Measurements from ENCODE around the gene S100A14. TPM values are rescaled to one million over a fixed set of nuclear protein-coding genes. Genes with fewer than 3 reads are reported as not detected.
A peak's percentile ranks its signal among the peaks of the same experiment; 100 is the strongest.

S100A14 gene
- total and polyA plus RNA-seq, 9 of the 15 experiments (the other 6 are each of a cell fraction or from before 2014, with no cell fraction given): 0.10 to 0.64 (median 0.24) TPM; not detected in 3

DNA sequence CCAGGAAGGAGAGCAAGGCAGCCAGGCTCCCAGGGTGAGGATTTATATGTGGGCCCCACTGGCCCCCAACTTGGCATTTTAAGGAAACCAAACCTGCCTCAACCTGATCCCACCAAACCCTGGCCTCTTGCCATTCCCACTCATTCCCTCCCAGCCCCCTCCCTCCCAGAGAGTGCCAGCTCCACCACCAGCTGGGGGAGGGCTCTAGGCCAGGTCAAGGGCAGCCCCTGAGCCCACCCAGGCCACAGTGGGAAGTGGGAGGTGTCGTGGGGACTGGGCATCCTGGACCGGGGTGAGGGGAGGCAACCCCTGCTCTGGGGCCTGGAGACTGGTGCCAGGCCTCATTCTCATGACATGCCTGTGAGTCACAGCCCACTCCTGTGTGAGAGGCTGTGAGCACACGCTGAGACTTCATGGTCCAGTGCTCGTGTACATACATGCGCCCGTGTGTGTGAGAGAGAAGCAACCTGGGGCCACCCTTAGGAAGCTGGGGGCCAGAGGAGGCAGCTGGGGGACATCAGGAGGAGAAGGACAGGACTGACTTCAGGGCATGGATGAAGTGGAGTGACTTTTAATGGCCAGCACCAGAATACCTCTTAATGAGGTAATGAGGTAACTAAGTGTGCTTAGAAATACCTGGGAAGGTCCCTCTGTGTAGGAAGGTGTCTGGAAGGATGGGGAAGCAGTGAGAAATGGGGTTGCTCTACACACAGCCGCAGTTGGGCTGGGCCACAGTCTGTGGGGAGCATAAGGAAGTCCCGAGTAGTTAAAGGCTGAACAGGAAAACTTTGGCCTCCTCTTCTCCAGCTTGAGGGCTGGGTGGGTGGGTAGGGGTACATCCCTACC lies 50.4 kb downstream of the S100A14 start, which contains the start of gene S100A2 (continued):
- TF ChIP-seq ZNF695 (CRISPR knock-in tag; IDR thresholded peaks at IDR 0.05) (no peak), ZKSCAN1 (IDR thresholded peaks at IDR 0.05; ENCODE audit: low read depth, low read length) (no peak), RAD51 (IDR thresholded peaks at IDR 0.05; ENCODE audit: borderline replicate concordance, low read depth) (no peak), ZNF146 (CRISPR knock-in tag; IDR thresholded peaks at IDR 0.05; ENCODE audit: unreplicated experiment) (no peak), ZBTB1 (CRISPR knock-in tag; IDR thresholded peaks at IDR 0.05; ENCODE audit: borderline replicate concordance, low read depth) (no peak), MYNN (IDR thresholded peaks at IDR 0.05) (no peak), MYNN (CRISPR knock-in tag; IDR thresholded peaks at IDR 0.05) (no peak), RBM14 (IDR thresholded peaks at IDR 0.05; ENCODE audit: borderline replicate concordance, insufficient read depth, low read depth, low read length) (no peak), MTA3 (IDR thresholded peaks at IDR 0.05; ENCODE audit: borderline replicate concordance) (no peak), HDAC6 (IDR thresholded peaks at IDR 0.05; ENCODE audit: low read depth, low read length) (no peak), CBFB (CRISPR knock-in tag; IDR thresholded peaks at IDR 0.05) (no peak), ZNF239 (CRISPR knock-in tag; IDR thresholded peaks at IDR 0.05) (no peak), NFRKB (IDR thresholded peaks at IDR 0.05; ENCODE audit: low read depth) (peak; percentile 33), ZNF165 (CRISPR knock-in tag; IDR thresholded peaks at IDR 0.05; ENCODE audit: borderline replicate concordance) (no peak), RHOXF2B (CRISPR knock-in tag; conservative IDR thresholded peaks at IDR 0.05) (no peak), TBP (optimal IDR thresholded peaks at IDR 0.05; ENCODE audit: low read depth, low read length) (no peak), RBBP5 (IDR thresholded peaks at IDR 0.05; ENCODE audit: borderline replicate concordance, insufficient read depth, low read length, poor library complexity, severe bottlenecking) (no peak), ZFP1 (CRISPR knock-in tag; IDR thresholded peaks at IDR 0.05) (no peak), ZNF668 (CRISPR knock-in tag; IDR thresholded peaks at IDR 0.05) (no peak), MCM7 (IDR thresholded peaks at IDR 0.05) (no peak), RB1 (IDR thresholded peaks at IDR 0.05; ENCODE audit: low read depth) (no peak), CCAR2 (IDR thresholded peaks at IDR 0.05; ENCODE audit: low read depth, low read length) (no peak), POLR2G (IDR thresholded peaks at IDR 0.05; ENCODE audit: low read depth, low read length) (no peak), NFXL1 (CRISPR knock-in tag; IDR thresholded peaks at IDR 0.05) (0 out of 2 replicates have a peak, but pooled peaks have one; percentile 51), CSDE1 (IDR thresholded peaks at IDR 0.05) (no peak)
- TF ChIP-seq, protein P1, sequence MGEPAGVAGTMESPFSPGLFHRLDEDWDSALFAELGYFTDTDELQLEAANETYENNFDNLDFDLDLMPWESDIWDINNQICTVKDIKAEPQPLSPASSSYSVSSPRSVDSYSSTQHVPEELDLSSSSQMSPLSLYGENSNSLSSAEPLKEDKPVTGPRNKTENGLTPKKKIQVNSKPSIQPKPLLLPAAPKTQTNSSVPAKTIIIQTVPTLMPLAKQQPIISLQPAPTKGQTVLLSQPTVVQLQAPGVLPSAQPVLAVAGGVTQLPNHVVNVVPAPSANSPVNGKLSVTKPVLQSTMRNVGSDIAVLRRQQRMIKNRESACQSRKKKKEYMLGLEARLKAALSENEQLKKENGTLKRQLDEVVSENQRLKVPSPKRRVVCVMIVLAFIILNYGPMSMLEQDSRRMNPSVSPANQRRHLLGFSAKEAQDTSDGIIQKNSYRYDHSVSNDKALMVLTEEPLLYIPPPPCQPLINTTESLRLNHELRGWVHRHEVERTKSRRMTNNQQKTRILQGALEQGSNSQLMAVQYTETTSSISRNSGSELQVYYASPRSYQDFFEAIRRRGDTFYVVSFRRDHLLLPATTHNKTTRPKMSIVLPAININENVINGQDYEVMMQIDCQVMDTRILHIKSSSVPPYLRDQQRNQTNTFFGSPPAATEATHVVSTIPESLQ (CRISPR knock-in tag; IDR thresholded peaks at IDR 0.05): no peak
- TF ChIP-seq, protein P2, sequence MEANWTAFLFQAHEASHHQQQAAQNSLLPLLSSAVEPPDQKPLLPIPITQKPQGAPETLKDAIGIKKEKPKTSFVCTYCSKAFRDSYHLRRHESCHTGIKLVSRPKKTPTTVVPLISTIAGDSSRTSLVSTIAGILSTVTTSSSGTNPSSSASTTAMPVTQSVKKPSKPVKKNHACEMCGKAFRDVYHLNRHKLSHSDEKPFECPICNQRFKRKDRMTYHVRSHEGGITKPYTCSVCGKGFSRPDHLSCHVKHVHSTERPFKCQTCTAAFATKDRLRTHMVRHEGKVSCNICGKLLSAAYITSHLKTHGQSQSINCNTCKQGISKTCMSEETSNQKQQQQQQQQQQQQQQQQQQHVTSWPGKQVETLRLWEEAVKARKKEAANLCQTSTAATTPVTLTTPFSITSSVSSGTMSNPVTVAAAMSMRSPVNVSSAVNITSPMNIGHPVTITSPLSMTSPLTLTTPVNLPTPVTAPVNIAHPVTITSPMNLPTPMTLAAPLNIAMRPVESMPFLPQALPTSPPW (CRISPR knock-in tag; IDR thresholded peaks at IDR 0.05): no peak
- TF ChIP-seq, protein P3, sequence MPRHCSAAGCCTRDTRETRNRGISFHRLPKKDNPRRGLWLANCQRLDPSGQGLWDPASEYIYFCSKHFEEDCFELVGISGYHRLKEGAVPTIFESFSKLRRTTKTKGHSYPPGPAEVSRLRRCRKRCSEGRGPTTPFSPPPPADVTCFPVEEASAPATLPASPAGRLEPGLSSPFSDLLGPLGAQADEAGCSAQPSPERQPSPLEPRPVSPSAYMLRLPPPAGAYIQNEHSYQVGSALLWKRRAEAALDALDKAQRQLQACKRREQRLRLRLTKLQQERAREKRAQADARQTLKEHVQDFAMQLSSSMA (CRISPR knock-in tag; IDR thresholded peaks at IDR 0.05): no peak

Measured in K562 (cell line).